GM21381 (cell line): ENCODE results near the gene FUZ.

Source experiments
- ATAC-seq: cut with Tn5 transposase; IDR thresholded peaks from one replicate; pipeline ENCODE4 v1.9.1; 2021; ENCODE audit warnings: mild to moderate bottlenecking, moderate library complexity; ENCODE audit not compliant: unreplicated experiment

FUZ gene

GRCh38 chr19:49807904-49808675, 5.0 kb downstream of the FUZ start:
- no peak for ATAC-seq

GRCh38 chr19:49807058-49807903, 5.8 kb downstream of the FUZ start:
- ATAC-seq, result no peak

- ATAC-seq, result no peak
Measured at GRCh38 chr19:49806620-49806959, 6.5 kb downstream of the FUZ start.

- no peak for ATAC-seq
Measured at GRCh38 chr19:49805822-49806619, 7.1 kb downstream of the FUZ start.

GRCh38 chr19:49803529-49803856, 9.6 kb downstream of the FUZ start:
- no peak for ATAC-seq

GRCh38 chr19:49802836-49803528, 10.1 kb downstream of the FUZ start:
- no peak for ATAC-seq

- no peak for ATAC-seq
Measured at GRCh38 chr19:49801966-49802661, 11.0 kb downstream of the FUZ start.

GRCh38 chr19:49801401-49801888, 11.6 kb downstream of the FUZ start:
- ATAC-seq, result no peak

- ATAC-seq, result no peak
Measured at GRCh38 chr19:49800771-49801170, 12.3 kb downstream of the FUZ start.

GRCh38 chr19:49799798-49800376, 13.2 kb downstream of the FUZ start:
- ATAC-seq, result no peak

GRCh38 chr19:49799271-49799797, 13.8 kb downstream of the FUZ start:
- no peak for ATAC-seq

- ATAC-seq, result no peak
Measured at GRCh38 chr19:49798574-49798973, 14.5 kb downstream of the FUZ start.

- ATAC-seq, result no peak
Measured at GRCh38 chr19:49795615-49796014, 17.5 kb downstream of the FUZ start.

- no peak for ATAC-seq
Measured at GRCh38 chr19:49793561-49793840, 19.6 kb downstream of the FUZ start.

GRCh38 chr19:49792829-49793560, 20.1 kb downstream of the FUZ start:
- no peak for ATAC-seq

- ATAC-seq, result no peak
Measured at GRCh38 chr19:49791776-49792445, 21.2 kb downstream of the FUZ start.

- ATAC-seq, result no peak
Measured at GRCh38 chr19:49790866-49791265, 22.2 kb downstream of the FUZ start.

GRCh38 chr19:49788857-49789256, 24.2 kb downstream of the FUZ start:
- no peak for ATAC-seq

- no peak for ATAC-seq
Measured at GRCh38 chr19:49787746-49788145, 25.3 kb downstream of the FUZ start.
